Measurements from ENCODE around the gene KCNC2.
"Not testable (repeated sequence)": the region's sequence is repeated elsewhere in the genome, so short reads cannot be mapped to it uniquely, and the experiment has no call there.

The KCNC2 gene

GRCh38 chr12:75209812-75210138 is at the start of gene KCNC2:
KCNC2 (minus strand) TSS chr12:75209839.
- no peak for DNase-seq

DNA sequence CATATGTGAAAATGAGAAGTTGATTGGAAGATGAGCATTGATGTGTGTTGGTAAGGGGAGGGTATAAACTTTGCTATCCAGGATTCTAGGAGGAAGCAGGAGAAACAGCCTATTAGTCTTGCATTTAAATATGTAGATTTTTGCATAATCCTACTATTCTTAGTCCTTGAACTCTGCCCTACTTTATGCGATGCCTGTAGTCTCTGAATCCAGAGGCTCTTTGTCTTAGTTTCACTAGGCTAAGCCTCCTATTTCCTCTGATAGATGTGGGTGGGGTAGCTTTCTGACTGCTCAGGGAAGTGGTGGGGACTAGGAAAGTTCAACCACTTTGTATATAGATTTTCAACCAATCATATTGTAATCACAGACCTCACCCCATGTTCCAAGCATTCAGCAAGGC is 49.5 kb upstream of the KCNC2 start:
- no peak for DNase-seq

- no peak for DNase-seq
Measured at GRCh38 chr12:75257510-75257909, 47.9 kb upstream of the KCNC2 start.

DNA sequence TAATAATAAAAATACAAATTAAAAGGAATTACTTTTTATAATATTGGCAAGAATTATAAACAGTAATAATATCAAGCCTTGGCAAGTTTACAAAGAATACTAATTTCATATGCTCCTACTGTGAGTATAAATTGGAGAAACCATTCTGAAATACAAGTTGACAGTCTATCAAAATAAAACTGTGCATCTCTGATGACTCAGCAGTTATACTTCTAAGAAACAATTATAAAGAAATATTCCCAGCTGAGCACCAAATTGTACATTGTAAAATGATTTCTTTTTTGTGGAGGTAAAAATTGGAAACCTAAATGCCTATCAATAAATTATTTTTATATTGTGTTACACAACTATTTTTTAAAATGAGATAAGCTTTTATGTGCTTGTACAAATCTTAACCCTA is 35.5 kb upstream of the KCNC2 start:
- no peak for DNase-seq

- no peak for DNase-seq
Measured at GRCh38 chr12:75239987-75240386, 30.3 kb upstream of the KCNC2 start.

DNA sequence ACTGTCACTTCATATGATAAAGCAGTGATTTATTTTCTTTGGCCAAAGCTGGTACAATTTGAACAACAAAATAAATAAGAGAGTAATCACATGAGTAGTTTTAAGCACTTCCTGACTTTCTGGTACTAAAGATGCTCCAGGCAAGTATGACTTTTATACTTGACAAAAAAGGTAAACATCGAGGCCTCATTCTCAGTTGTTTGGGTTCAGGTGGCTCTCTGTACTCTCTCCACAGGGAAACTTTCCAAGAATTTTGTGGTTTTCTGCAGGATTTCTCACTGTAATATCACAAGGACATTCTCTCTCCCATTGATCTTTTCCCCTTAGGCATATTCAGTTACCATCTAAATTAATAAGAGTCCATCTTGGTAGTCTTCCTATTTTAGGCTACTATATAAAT is 26.6 kb upstream of the KCNC2 start:
- DNase-seq, result no peak

- no peak for DNase-seq
Measured at GRCh38 chr12:75227132-75227531, 17.5 kb upstream of the KCNC2 start.

- no peak for DNase-seq
Measured at GRCh38 chr12:75212072-75212471, 2.4 kb upstream of the KCNC2 start.

DNA sequence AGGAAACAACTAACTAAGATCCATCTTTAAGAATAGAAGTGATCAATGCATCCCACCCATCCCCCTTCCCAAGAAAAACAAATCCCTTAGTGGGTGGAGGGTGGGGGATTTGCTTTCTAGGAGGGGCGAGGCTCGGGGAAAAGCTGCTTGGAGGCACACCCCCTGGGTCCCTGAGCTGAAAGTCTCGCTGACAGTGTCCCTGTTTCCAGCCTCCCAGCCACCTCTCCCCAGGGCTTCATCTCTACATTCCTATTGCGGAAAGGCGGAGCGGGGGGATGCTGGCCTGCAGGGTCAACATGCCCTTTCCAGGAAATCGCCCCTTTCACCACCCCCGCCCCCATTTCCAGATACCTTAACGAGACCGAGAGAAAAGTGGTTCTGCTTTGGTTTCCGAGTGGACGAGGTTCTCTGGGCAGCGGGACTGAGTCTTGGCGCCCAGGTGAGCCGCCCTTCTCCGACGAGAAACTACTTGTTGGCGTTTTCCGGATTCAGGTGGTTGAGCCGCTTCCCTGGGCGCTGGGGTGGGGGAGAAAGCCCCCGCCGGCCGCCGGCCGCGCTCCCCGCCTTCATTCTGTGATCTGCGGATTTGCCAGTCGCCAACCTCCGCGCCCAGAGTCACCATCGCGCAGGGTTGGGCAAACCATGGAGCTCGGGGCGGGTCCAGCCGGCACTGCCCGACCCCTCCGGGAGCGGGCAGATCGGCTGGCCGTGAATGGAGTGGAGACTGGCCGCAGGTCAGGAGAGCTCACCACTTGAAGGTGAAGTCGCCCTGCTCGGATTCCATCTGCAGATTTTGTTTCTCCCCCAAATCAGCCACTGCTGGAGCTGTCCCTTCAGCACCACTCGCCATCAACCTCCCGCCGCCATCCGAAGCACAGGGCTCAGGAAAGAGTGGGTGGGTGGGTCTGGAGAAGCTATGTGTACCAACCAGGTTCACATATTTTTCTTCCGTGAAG is 505 bp downstream of the KCNC2 start:
- no peak for DNase-seq

GRCh38 chr12:75207338-75208083 is 2.1 kb downstream of the KCNC2 start:
- DNase-seq, result no peak

GRCh38 chr12:75205558-75205957 is 4.1 kb downstream of the KCNC2 start:
- DNase-seq, result no peak

DNA sequence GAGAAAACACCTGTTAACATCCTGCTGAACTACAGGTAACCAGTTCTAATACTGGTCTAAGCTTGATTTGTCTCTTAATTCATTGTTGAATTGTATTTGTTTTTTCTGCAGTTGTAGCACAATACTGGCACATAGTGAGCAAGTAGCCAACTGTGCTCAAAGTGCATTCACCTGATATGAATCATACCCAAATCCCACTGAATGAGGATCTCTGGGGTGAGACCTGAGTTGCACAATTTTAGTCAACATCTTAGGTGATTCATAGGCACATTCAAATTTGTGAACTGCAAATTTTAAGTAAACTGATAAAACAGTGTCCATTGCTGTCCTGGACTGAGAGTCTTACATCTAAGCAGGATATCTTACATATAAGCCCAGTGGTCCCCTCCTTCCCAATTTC is 12.8 kb downstream of the KCNC2 start:
- no peak for DNase-seq

GRCh38 chr12:75196408-75196807 is 13.2 kb downstream of the KCNC2 start:
- no peak for DNase-seq

GRCh38 chr12:75194250-75194649 is 15.4 kb downstream of the KCNC2 start:
- no peak for DNase-seq

DNA sequence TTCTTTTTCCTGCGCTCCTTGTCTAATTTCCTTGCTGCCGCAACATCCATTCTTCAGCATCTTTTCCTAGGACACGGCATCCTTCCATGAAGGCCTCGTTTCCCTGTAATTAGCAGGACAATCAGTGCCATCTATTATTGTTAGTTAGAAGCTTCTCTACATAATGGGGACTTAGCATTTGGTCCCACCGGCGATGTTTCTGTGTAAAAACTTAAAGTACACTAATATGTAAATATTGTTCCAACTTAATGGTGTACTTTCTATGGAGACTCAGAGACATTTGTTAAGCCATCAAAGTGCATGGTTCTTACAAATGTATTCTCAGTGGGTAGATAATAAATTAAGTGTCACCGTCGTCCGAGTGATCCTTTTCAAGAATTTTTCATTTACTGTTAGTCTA is 17.4 kb downstream of the KCNC2 start:
- no peak for DNase-seq

GRCh38 chr12:75190846-75191245 is 18.8 kb downstream of the KCNC2 start:
- no peak for DNase-seq

GRCh38 chr12:75185881-75186280 is 23.8 kb downstream of the KCNC2 start:
- DNase-seq, result not testable (repeated sequence)

GRCh38 chr12:75184516-75184915 is 25.1 kb downstream of the KCNC2 start:
- no peak for DNase-seq

DNA sequence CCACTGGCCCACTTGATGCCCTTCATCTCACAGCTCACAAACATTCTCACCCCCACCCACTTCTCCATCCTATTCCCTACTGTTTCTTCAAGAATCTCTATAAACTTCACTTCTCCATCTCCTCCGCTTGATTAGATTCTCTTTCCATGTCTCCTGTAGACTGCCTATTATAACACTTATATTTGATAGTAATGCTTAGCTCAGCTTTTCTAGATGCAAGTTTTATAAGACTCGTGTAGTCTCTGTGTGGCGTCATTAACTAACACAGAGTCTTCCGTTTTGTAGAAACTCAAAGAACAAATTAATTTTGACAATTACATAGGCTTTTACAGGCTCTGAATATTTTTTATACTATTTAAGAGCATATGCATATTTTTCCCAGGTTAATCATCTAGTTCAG is 25.7 kb downstream of the KCNC2 start:
- DNase-seq, result no peak

- no peak for DNase-seq
Measured at GRCh38 chr12:75177997-75178396, 31.6 kb downstream of the KCNC2 start.

DNA sequence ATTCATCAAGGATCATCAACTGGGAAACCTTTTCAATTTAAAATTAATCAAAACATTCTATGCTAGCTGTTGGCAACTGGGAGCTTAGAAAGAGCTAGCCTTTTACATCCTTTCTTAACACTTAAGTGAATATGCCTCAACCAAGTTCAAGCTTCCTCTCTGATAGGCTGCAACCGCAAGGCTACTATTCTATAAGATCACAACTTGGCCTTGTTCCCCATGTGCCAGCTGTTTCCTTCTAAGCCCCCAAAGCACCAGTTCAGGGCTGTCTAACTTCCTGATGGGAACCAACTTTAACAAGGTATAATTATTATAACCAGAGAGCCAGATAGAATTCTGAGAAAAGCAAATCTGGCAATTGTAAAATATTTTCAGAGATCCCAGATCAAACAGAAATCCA is 37.0 kb downstream of the KCNC2 start:
- no peak for DNase-seq

GRCh38 chr12:75170640-75171185 is 38.9 kb downstream of the KCNC2 start:
- DNase-seq, result no peak

DNA sequence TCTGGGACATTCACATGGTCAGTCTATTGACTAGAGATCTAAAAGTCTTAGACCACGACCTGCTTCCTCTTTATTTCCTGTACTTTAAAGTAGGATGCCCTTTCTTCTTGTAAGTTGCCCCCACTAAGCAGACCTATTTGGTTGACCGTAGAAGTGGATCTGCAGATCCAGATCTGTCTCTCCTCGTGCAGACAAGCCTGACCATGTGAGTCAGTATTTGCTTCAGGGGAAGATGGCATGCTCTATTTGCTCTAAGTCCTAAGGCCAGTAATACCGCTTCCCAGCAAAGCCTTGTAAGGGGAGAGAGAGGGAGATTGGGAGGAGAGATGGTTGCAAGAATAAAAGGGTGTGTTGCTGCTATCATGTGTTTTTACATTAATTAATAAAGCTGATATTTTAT is 46.8 kb downstream of the KCNC2 start:
- no peak for DNase-seq

GRCh38 chr12:75161488-75161887 is 48.2 kb downstream of the KCNC2 start:
- DNase-seq, result no peak

All from stimulated activated naive CD4-positive, alpha-beta T cell treated with Interleukin-2 at 50 U/mL for 16 hours (primary cell).